GM18507 (cell line): ENCODE results near the gene LUC7L.
"Not testable (repeated sequence)": the region's sequence is repeated elsewhere in the genome, so short reads cannot be mapped to it uniquely, and the experiment has no call there.

ENCODE experiments used
- DNase-seq: peaks from one replicate; pipeline ENCODE4 v3.0.0; 2011; ENCODE audit warnings: low read depth; ENCODE audit not compliant: insufficient read length; ENCODE audit errors: extremely low spot score
- FAIRE-seq: peaks from 2 replicates; lab custom pipeline; 2011; peaks lifted over from hg19 to GRCh38; lab: Jason Lieb, UNC

The LUC7L gene

DNA sequence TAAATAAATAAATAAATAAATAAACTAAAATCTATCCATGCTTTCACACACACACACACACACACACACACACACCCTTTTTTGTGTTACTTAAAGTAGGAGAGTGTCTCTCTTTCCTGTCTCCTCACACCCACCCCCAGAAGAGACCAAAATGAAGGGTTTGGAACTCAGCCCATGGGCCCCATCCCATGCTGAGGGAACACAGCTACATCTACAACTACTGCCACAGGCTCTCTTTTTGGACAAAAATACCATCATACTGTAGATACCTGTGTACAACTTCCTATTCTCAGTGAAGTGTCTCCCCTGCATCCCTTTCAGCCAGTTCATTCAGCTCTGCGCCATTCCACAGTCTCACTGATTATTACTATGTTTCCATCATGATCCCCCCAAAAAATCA is 58.5 kb downstream of the LUC7L start:
- FAIRE-seq (no peak), DNase-seq (no peak)

DNA sequence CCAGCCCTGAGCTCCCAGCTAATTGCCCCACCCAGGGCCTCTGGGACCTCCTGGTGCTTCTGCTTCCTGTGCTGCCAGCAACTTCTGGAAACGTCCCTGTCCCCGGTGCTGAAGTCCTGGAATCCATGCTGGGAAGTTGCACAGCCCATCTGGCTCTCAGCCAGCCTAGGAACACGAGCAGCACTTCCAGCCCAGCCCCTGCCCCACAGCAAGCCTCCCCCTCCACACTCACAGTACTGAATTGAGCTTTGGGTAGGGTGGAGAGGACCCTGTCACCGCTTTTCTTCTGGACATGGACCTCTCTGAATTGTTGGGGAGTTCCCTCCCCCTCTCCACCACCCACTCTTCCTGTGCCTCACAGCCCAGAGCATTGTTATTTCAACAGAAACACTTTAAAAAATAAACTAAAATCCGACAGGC is 59.2 kb downstream of the LUC7L start:
- not testable (repeated sequence) for FAIRE-seq, DNase-seq

DNA sequence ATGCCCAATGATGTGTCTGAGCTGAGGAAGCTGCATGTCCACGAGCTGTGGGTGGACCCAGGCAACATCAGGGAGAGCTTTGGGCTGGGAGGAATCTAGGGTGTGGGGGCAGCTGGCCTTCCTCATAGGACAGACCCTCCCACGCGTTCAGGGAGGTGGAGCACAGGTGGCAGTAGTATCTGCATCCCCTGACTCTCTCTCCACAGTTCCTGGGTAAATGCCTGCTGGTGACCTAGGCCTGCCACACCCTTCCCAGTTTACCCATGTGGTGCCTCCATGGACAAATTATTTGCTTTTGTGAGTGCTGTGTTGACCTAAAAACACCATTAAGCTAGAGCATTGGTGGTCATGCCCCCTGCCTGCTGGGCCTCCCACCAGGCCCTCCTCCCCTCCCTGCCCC is 60.2 kb downstream of the LUC7L start:
- no peak for FAIRE-seq
- DNase-seq = no peak

DNA sequence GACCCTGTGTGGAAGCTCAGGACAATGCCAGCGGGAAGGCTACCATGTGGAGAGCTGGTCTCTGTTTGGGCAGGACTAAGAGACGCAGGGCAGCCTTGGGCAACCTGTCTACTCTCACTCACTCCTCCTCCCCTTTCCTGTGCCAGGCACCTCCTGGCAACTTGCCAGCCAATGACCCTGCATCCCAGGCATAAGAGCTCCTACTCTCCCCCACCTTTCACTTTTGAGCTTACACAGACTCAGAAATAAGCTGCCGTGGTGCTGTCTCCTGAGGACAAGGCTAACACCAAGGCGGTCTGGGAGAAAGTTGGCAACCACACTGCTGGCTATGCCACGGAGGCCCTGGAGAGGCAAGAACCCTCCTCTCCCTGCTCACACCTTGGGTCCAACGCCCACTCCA is 60.8 kb downstream of the LUC7L start:
- DNase-seq (no peak), FAIRE-seq (no peak)

DNA sequence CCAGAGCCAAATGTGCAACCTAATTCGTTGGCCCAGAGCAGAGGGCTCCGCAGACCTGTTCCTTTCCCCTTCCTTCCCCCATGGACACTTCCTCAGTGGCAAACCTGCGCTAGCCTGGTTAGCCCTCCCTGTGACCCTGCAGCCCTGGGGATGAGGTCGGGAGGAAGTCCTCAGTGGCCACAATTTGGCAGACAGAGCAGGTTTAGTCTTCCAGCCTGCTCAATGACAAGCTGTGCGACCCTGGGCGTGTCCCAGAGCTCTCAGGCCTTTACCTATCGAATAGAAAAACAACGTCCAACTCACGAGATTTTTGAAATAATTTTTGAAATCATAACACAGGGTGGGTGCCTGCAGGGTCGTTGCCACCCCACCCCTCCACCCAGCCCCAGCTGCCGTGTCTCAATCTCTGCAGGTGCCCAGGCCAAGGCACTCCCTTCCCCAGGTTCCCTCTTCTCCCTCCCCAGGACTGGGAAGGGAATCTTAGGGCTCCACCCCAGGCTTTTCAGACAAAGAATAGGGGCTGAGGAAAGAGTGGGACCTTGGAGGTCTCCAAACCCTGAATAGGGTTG is 62.0 kb downstream of the LUC7L start:
- FAIRE-seq = no peak

DNA sequence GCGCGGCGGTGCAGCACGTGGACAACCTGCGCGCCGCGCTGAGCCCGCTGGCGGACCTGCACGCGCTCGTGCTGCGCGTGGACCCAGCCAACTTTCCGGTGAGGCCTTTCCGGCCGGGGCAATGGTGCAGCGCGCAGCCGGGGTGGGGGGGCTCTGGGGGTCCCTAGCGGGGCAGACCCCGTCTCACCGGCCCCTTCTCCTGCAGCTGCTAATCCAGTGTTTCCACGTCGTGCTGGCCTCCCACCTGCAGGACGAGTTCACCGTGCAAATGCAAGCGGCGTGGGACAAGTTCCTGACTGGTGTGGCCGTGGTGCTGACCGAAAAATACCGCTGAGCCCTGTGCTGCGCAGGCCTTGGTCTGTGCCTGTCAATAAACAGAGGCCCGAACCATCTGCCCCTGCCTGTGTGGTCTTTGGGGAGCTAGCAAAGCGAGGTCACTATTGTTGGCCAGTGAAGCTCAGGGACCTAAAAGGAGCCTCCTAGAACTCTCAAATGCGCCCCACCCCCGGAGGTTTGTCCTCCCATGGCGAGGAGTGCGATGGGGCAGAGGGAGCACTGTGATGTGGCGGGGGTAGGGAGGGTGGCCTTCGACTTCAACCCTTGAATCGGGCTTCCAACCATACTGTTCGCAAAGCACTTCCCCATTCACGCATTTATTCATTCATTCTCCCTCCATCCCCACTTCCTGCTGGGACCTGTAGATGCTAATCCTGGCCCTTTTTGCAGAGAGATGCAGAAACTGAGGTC is 62.7 kb downstream of the LUC7L start:
- DNase-seq (no peak), FAIRE-seq (no peak)

More for the DNA sequence above, 62.0 kb downstream of the LUC7L start:
- DNase-seq = no peak

DNA sequence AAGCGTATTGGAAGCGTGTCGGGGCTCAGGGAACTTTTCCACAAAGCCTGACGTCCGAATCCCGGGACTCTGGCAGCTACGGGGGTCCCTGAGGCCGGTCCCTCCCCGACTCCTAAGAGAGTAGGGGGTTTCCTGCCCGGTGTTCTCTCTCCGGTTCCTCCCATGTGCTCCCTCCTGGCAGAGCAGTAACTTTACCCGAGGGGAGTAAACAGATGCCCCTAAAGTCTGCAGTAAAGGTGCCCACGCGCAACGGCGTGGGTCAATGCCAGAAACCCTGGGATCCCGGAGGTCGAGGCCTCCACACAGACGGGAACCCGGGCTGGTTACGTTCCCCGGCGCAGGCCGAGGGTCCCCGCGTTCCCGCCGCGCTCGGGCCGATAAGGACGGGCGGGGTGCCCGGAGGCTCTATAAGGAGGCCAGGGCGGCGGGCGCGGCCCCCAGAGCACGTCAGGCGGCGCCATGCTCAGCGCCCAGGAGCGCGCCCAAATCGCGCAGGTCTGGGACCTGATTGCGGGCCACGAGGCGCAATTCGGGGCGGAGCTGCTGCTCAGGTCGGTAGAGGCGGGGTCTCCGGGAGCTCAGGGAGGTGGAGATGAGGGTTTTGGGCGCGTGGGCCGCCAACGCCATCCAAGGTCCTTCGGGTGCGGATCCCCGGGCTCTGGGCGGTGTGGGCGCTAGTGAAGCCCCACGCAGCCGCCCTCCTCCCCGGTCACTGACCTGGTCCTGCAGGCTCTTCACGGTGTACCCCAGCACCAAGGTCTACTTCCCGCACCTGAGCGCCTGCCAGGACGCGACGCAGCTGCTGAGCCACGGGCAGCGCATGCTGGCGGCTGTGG is 63.5 kb downstream of the LUC7L start, which contains the start of gene HBM:
HBM (plus strand) TSS at position 440 of the 836 bp plus-strand sequence; CDS start at position 460, 20 bp downstream.
- DNase-seq (no peak), FAIRE-seq (no peak)

DNA sequence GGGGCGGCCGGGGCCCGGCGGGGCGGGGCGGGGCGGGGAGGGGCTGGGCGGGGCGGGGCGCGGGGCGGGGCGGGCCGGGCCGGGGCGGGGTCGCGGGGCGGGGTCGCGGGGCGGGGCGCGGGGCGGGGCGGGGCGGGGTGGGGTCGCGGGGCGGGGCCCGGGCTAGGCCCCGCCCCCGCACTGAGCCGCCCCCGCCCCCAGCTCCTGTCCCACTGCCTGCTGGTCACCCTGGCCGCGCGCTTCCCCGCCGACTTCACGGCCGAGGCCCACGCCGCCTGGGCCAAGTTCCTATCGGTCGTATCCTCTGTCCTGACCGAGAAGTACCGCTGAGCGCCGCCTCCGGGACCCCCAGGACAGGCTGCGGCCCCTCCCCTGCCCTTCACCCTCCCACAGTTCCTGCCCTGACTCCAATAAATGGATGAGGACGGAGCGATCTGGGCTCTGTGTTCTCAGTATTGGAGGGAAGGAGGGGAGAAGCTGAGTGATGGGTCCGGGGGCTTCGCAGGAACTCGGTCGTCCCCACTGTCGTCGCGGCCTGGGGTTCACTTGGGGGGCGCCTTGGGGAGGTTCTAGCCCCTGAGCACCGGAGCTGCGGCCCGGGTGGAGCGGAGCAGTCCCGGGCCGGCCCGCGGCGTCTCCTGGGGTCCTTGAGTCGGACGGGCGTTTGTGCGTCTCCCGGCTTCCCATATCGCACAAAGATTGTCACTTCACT is 64.3 kb downstream of the LUC7L start:
- DNase-seq (no peak), FAIRE-seq (no peak)

DNA sequence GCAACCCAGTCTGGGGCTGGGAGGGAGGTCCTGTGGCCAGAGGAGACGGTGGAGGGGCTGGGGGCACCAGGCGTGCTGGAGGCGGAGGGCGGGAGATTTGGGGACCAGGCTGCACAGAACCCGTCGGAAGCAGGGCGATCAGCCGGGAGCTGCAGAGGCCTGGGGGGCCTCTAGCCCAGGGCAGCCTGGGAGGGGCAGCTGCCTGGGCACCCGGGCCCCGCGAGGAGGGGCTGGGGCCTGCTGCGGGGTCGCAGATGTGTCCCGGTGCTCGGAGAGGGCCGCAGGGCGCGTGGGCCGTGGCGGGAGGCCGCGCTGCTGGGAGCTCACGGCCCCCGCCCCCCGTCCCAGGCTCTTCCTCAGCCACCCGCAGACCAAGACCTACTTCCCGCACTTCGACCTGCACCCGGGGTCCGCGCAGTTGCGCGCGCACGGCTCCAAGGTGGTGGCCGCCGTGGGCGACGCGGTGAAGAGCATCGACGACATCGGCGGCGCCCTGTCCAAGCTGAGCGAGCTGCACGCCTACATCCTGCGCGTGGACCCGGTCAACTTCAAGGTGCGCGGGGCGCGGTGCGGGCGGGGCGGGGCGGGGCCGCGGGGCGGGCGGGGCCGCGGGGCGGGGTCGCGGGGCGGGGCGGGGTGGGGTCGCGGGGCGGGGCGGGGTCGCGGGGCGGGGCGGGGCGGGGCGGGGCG is 65.0 kb downstream of the LUC7L start:
- not testable (repeated sequence) for FAIRE-seq, DNase-seq

DNA sequence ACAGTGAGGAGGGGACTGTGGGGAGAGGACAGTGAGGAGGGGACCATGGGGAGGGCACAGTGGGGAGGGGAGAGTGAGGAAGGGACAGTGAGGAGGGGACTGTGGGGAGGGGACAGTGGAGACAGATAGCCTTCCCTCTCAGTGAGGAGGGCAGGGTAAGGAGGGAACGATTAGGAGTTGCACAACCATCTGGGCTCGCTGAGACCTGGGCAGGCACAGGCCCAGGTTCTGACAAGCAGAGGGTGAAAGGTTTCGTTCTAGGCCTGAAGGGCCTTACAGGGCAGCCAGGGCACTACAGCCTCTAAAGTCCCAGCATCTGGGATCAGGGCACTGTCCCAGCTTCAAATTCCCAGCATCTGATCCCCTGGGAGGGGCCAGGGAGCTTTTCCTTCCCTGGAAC is 65.6 kb downstream of the LUC7L start:
- not testable (repeated sequence) for FAIRE-seq, DNase-seq

DNA sequence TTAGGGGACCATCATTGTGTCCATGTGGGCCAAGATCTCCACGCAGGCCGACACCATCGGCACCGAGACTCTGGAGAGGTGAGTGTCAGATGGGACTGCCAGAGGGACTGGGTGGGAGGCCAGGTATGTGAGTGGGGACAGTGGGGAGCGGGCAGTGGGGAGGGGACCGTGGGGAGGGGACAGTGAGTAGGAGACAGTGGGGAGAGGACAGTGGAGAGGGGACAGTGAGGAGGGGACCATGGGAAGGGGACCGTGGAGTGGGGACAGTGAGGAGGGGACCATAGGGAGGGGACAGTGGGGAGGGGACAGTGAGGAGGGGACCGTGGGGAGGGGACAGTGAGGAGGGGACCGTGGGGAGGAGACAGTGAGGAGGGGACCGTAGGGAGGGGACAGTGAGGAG is 66.1 kb downstream of the LUC7L start:
- FAIRE-seq, DNase-seq: not testable (repeated sequence)

DNA sequence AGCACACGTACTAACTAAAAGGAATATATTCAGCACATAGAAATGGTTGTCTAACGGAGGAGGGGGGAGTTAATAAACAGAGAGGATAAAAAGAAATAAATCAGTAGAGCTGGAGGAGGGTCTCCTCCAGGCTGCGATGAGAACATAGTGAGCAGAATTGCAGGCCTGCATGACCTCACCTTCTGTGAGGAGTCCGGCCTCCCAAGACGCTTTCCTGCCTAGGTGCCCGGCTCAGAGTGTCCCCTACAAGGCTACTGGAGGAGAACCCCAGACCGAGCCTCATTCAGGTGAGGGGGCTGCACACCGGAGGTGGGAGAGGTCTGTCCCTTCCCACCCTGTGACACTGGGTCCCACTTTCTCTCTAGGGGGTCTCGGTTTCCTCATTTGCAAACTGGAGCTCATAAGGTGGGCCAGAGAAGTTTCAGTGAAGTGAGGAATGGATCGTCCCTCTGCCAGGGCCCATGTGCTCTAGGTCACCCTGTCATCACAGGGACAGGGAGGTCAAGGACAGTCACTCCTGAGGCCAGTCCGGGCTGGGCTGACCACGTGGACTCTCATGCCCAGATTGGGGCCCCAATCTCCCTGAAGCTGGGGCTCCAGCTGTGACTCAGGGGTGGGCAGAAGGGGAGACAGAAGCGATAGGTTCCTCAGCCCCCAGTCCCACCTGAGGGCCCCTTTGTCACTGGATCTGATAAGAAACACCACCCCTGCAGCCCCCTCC is 66.8 kb downstream of the LUC7L start:
- no peak for FAIRE-seq
- DNase-seq = no peak

DNA sequence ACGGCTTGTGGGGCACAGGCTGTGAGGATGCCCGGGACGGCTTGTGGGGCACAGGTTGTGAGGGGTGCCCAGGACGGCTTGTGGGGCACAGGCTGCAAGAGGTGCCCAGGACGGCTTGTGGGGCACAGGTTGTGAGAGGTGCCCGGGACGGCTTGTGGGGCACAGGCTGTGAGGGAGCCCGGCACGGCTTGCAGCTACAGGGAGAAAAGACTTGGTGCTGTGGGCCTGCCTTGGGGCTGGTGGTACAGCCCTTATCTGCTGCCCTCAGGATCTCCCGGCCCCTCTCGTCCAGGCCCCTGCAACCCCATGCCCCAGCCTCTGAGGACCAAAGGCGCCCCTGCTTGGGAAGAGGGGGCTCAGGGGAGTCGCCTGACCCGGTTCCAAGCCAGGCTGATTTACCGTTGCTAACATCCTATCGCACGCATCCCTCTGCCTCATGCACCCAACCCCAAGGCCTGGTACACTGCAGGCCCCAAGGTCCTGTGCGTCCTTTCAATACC is 68.5 kb downstream of the LUC7L start:
- DNase-seq = no peak
- FAIRE-seq = no peak

DNA sequence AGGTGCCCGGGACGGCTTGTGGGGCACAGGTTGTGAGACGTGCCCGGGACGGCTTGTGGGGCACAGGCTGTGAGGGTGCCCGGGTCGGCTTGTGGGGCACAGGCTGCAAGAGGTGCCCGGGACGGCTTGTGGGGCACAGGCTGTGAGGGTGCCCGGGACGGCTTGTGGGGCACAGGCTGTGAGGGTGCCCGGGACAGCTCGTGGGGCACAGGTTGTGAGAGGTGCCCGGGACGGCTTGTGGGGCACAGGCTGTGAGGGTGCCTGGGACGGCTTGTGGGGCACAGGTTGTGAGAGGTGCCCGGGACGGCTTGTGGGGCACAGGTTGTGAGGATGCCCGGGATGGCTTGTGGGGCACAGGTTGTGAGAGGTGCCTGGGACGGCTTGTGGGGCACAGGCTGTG is 69.0 kb downstream of the LUC7L start:
- DNase-seq, FAIRE-seq: not testable (repeated sequence)

DNA sequence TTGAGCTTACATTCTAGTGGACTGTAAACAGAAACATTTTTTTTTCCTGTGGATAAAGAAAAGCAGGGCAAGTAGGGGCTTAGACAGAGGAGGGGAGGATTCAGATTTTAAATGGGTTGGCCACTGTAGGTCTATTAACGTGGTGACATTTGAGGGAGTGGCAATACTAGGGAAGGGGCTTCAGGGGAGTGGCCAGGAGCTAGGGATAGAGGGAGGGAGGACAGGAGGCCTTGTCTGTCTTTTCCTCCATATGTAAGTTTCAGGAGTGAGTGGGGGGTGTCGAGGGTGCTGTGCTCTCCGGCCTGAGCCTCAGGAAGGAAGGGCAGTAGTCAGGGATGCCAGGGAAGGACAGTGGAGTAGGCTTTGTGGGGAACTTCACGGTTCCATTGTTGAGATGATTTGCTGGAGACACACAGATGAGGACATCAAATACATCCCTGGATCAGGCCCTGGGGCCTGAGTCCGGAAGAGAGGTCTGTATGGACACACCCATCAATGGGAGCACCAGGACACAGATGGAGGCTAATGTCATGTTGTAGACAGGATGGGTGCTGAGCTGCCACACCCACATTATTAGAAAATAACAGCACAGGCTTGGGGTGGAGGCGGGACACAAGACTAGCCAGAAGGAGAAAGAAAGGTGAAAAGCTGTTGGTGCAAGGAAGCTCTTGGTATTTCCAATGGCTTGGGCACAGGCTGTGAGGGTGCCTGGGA is 70.0 kb downstream of the LUC7L start:
- DNase-seq = no peak
- no peak for FAIRE-seq

DNA sequence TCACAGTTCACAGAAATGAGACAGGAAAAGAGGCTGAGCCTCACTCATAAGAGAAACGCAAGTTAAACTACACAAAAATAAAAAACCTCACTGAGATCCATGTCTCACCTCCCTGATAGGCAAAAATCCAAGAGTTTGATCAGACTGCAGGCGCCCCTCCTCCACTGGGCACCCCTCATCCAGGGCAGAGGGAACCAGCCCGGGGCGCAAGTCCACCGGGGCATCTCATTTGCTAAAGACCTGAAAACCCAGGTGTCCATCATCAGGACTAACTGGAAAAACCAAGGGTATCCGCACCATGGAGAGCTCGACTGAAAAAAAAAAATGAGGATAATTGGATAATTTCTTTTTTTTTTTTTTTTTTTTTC is 74.2 kb downstream of the LUC7L start:
- DNase-seq (no peak), FAIRE-seq (no peak)

DNA sequence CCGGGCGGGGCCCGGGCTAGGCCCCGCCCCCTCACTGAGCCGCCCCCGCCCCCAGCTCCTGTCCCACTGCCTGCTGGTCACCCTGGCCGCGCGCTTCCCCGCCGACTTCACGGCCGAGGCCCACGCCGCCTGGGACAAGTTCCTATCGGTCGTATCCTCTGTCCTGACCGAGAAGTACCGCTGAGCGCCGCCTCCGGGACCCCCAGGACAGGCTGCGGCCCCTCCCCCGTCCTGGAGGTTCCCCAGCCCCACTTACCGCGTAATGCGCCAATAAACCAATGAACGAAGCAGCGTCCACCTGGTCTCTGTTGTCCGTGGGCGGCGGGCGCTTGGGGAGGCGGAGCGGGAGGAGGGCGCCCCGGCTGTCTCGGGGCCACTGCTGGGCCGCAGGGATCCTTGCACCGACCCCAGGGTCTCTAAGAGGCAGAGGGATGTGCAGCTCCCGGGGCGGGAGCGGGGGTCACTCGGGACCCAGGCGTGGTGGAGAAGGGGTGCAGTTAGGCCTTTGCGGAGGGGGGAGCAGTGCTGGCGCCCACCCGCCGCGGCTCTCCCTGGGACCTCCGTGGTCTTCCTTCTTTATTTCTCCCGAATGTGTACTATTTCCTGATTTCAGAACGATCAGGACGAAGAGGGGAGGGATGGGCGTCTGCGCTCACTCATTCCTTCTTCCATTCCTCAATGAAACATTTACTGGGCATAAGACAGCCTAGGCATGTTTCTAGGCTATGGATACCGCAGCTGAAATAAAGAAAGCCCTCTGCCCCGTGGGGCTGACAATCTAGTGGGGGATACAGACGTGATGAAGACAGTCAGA is 74.8 kb downstream of the LUC7L start:
- FAIRE-seq (no peak), DNase-seq (no peak)
